Motor neuron (in vitro differentiated cells): ENCODE data around the gene PCYT1A. TPM values are rescaled to one million over a fixed set of nuclear protein-coding genes. Genes with fewer than 3 reads are reported as not detected.
A peak's percentile ranks its signal among the peaks of the same experiment; 100 is the strongest.
"Not testable (repeated sequence)": the region's sequence is repeated elsewhere in the genome, so short reads cannot be mapped to it uniquely, and the experiment has no call there.

Experiments used
- ATAC-seq, 8 experiments: fragments of 200-7000 bp; cut with Tn5 transposase; replicated peaks in 6 of 8; 2 replicates each; pipeline ENCODE4 v1.8.0; 2021; ENCODE audit warnings: mild to moderate bottlenecking in 8 of 8, moderate library complexity in 8 of 8
- H3K27ac ChIP-seq, 2 donors: fragments of 250-450 bp; sonication (Bioruptor Pico); 2 replicates each; pipeline ENCODE4 v1.9.0; 2021; ENCODE audit warnings: antibody characterized with exemption in 2 of 2, mild to moderate bottlenecking in 2 of 2, moderate library complexity in 1 of 2
- H3K4me1 ChIP-seq, 2 donors: fragments of 250-450 bp; sonication (Bioruptor Pico); replicated peaks in 1 of 2; 2 replicates each; pipeline ENCODE4 v1.6.1; 2021; ENCODE audit warnings: antibody characterized with exemption in 2 of 2, mild to moderate bottlenecking in 2 of 2, moderate library complexity in 1 of 2
- H3K4me3 ChIP-seq, 5 donors: fragments of 250-450 bp; sonication (Bioruptor Pico); 2 replicates each; pipeline ENCODE4 v1.9.0; 2021; ENCODE audit warnings: antibody characterized with exemption in 5 of 5, mild to moderate bottlenecking in 5 of 5, moderate library complexity in 4 of 5
- WGBS, 10 experiments: fragments of 450-650 bp; shearing (Covaris generic); methylation state at CpG; one replicate each; pipeline ENCODE4 v1.0.0; 2022; 5-methylcytosine and 5-hydroxymethylcytosine counted together
- in situ Hi-C, 9 experiments: fragments of 400-800 bp; cut with MboI; loops; one replicate each; pipeline ENCODE4 v1.15.0; 2021; ENCODE audit warnings: low sequenced_read_pairs in 9 of 9, low pct_unique_long_range_greater_than_20kb in 2 of 9; ENCODE audit not compliant: unreplicated experiment in 9 of 9
- total RNA-seq, 8 experiments: library from RNA; unstranded; fragments of 300-600 nt; gene quantifications; 2 replicates each; pipeline versions ENCODE4 v1.2.3 to v1.2.4, GENCODE V29; 2022

PCYT1A gene
- total RNA-seq, 8 experiments from 2014 or later, result 13.8 to 80.3 (median 32.2) TPM

GRCh38 chr3:196216681-196217211 is 70.8 kb downstream of the PCYT1A start:
- no peak overlapping the region for H3K4me3 ChIP-seq
- peaks cover 12 to 13% of the 10 kb centered on the region in 2 donors for H3K4me1 ChIP-seq
- in situ Hi-C loops, result no loop called here
- 66% methylated on average over 3 of the region's 25 CpGs; no CpG with 5 or more reads in 9 of the 10 experiments for WGBS, 10 experiments
- no peak for ATAC-seq
- no peak overlapping the region for H3K27ac ChIP-seq

GRCh38 chr3:196216089-196216564 is 71.4 kb downstream of the PCYT1A start, which contains the start of gene SLC51A:
TSS of gene SLC51A (plus strand) at chr3:196216534. CDS start at chr3:196216713, 179 bp downstream.
- WGBS, 10 experiments, result 76% methylated on average over 4 of the region's 15 CpGs; no CpG with 5 or more reads in 9 of the 10 experiments
- H3K4me1 ChIP-seq, result peaks cover 12 to 13% of the 10 kb centered on the region in 2 donors
- in situ Hi-C loops, result no loop called here
- no peak within 1 kb of the TSS for H3K27ac ChIP-seq
- ATAC-seq, result no peak
- H3K4me3 ChIP-seq, result no peak within 1 kb of the TSS

- peaks cover 12 to 13% of the 10 kb centered on the region in 2 donors for H3K4me1 ChIP-seq
- H3K27ac ChIP-seq, result no peak overlapping the region
- in situ Hi-C loops, result no loop called here
- WGBS, 10 experiments, result 33 to 100% (median 79%) methylated on average over 1 to 5 of the region's 10 CpGs; no CpG with 5 or more reads in 2 of the 10 experiments
- no peak overlapping the region for H3K4me3 ChIP-seq
- no peak for ATAC-seq
Observed at GRCh38 chr3:196215493-196216020, 72.0 kb downstream of the PCYT1A start.

GRCh38 chr3:196214783-196215441 is 72.6 kb downstream of the PCYT1A start:
- 20 to 80% (median 50%) methylated on average over 2 to 5 of the region's 16 CpGs; no CpG with 5 or more reads in 5 of the 10 experiments for WGBS, 10 experiments
- H3K4me1 ChIP-seq, result peaks cover 12% of the 10 kb centered on the region in 2 donors
- no peak overlapping the region for H3K27ac ChIP-seq
- in situ Hi-C loops, result no loop called here
- ATAC-seq, result no peak
- no peak overlapping the region for H3K4me3 ChIP-seq

GRCh38 chr3:196210673-196211556 is 76.6 kb downstream of the PCYT1A start, which contains the start of gene ZDHHC19:
TSS of gene ZDHHC19 (minus strand) at chr3:196211400. CDS start at chr3:196211315, 85 bp downstream.
- in situ Hi-C loops, result no loop called here
- H3K4me3 ChIP-seq, result no peak within 1 kb of the TSS
- peaks cover under 1 to 2% of the 10 kb centered on the region in 2 donors for H3K4me1 ChIP-seq
- H3K27ac ChIP-seq, result no peak within 1 kb of the TSS
- WGBS, 10 experiments, result 0 to 93% (median 62%) methylated on average over 1 to 13 of the region's 23 CpGs; no CpG with 5 or more reads in 2 of the 10 experiments
- ATAC-seq, result no peak

GRCh38 chr3:196209944-196210672 is 77.4 kb downstream of the PCYT1A start:
- H3K4me1 ChIP-seq, in situ Hi-C loops, ATAC-seq, H3K27ac ChIP-seq, H3K4me3 ChIP-seq: not testable (repeated sequence)
- WGBS, 10 experiments, result 64 to 89% (median 84%) methylated on average over 2 to 10 of the region's 11 CpGs; no CpG with 5 or more reads in 2 of the 10 experiments

GRCh38 chr3:196208942-196209695 is 78.4 kb downstream of the PCYT1A start:
- peak in 1 of 8 experiments; percentile 9 for ATAC-seq
- in situ Hi-C loops, result no loop called here
- WGBS, 10 experiments, result 74 to 100% (median 85%) methylated on average over 3 to 7 of the region's 24 CpGs; no CpG with 5 or more reads in 6 of the 10 experiments
- H3K4me1 ChIP-seq, result peaks cover 0 to 2% of the 10 kb centered on the region in 2 donors
- no peak overlapping the region for H3K4me3 ChIP-seq
- H3K27ac ChIP-seq, result no peak overlapping the region

- H3K4me1 ChIP-seq, result no peaks in the 10 kb centered on the region
- peak in 6 of 8 experiments; percentile 36 to 70 (median 47) for ATAC-seq
- in situ Hi-C loops, result no loop called here
- no peak overlapping the region for H3K27ac ChIP-seq
- WGBS, 10 experiments, result 11 to 100% (median 42%) methylated on average over 2 to 7 of the region's 49 CpGs; no CpG with 5 or more reads in 5 of the 10 experiments
- H3K4me3 ChIP-seq, result peak overlapping the region; percentile 18 to 47 (median 36)
Observed at GRCh38 chr3:196207833-196208607, 79.5 kb downstream of the PCYT1A start.

GRCh38 chr3:196207159-196207832 is 80.2 kb downstream of the PCYT1A start:
- Histone ChIP-seq H3K27ac (no peak overlapping the region), H3K4me3 (peak overlapping the region; percentile 32 to 45 (median 38)), H3K4me1 (peaks cover 0 to 3% of the 10 kb centered on the region in 2 donors)
- in situ Hi-C loops, result no loop called here
- ATAC-seq, result peak in 6 of 8 experiments; percentile 65 to 78 (median 73)
- 0 to 100% (median 68%) methylated on average over 1 to 3 of the region's 70 CpGs; no CpG with 5 or more reads in 7 of the 10 experiments for WGBS, 10 experiments

- H3K4me3 ChIP-seq, H3K4me1 ChIP-seq, in situ Hi-C loops, ATAC-seq, H3K27ac ChIP-seq: not testable (repeated sequence)
- WGBS, 10 experiments, result 69 to 100% (median 87%) methylated on average over 1 to 7 of the region's 9 CpGs
Observed at GRCh38 chr3:196205442-196206205, 81.9 kb downstream of the PCYT1A start.
